Bronchial epithelial cell (primary cell): Measurements from ENCODE around the gene CTH. TPM values are rescaled to one million over a fixed set of nuclear protein-coding genes. Genes with fewer than 3 reads are reported as not detected.
"Not testable (repeated sequence)": the region's sequence is repeated elsewhere in the genome, so short reads cannot be mapped to it uniquely, and the experiment has no call there.

Experiments used
- DNase-seq: peaks from one replicate; pipeline ENCODE4 v3.0.0-alpha.2; 2010; ENCODE audit warnings: low read depth
- FAIRE-seq: peaks from 2 replicates; lab custom pipeline; 2011; peaks lifted over from hg19 to GRCh38; lab: Jason Lieb, UNC
- H3K27me3 ChIP-seq: 2 replicates; pipeline ENCODE4 v1.5.1; 2011; ENCODE audit warnings: low read length; ENCODE audit not compliant: control insufficient read depth, insufficient read depth
- H3K36me3 ChIP-seq: 2 replicates; pipeline ENCODE4 v1.5.1; 2011; ENCODE audit warnings: low read length; ENCODE audit not compliant: control insufficient read depth, insufficient read depth
- H3K4me3 ChIP-seq: 2 replicates; pipeline ENCODE4 v1.5.1; 2011; ENCODE audit warnings: mild to moderate bottlenecking, low read depth, low read length, control low read depth
- CTCF ChIP-seq: IDR thresholded peaks from 2 replicates; pipeline ENCODE4 v1.5.1; 2011; ENCODE audit warnings: mild to moderate bottlenecking, moderate library complexity, low read length, control low read depth, inconsistent platforms; ENCODE audit not compliant: insufficient read depth, severe bottlenecking
- total RNA-seq: library from RNA; depleted of rRNA; stranded (reverse); fragments of >200 nt; gene quantifications from 2 replicates; pipeline ENCODE4 v1.2.1, GENCODE V29; 2014

Gene CTH
- total RNA-seq, 1 donor from 2014 or later = 11.6 TPM

DNA sequence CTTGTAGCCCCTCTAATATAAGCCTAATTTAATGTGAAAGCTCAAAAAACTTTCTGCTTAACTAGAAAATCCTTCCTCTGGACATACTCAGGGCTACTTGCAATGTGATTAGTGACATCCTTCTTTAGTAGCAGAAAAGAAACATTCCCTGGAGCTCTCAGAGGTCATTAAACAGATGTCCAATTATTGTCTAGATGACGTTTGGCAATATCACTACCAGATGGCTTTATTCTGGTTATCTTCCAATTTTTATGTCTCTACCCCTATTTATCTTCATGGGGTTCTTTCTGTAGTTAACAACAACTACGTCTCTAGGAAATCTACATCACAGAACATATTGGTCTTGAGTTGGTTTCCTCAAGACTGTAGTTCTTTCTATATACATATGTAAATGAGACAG is 44.2 kb downstream of the CTH start:
- TF ChIP-seq CTCF = no peak
- Histone ChIP-seq H3K27me3 (no peaks in the 10 kb centered on the region), H3K36me3 (no peaks in the 10 kb centered on the region), H3K4me3 (no peak overlapping the region)
- DNase-seq (no peak), FAIRE-seq (no peak)

DNA sequence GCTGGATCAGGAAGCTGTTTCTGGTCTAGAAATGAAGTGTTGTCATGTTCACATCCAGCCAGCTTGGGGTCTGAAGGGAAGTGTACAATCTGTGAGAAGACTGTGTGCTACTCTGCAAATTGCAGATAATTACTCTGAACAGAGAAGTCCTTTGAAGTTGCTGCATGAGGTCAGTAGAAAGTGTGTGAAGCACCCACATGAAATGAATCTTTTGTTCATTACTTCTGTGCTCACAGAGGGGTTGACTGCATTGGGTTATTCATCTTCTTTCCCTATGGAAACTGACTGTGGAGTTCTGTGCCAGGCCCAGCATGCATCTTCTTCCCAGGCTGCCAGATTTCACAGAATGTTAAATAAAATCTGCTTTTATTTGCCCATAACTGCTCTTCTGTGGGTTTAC is 47.1 kb downstream of the CTH start:
- H3K36me3 ChIP-seq = no peaks in the 10 kb centered on the region
- TF ChIP-seq CTCF = no peak
- FAIRE-seq (no peak), DNase-seq (no peak)
- no peaks in the 10 kb centered on the region for H3K27me3 ChIP-seq
- no peak overlapping the region for H3K4me3 ChIP-seq

DNA sequence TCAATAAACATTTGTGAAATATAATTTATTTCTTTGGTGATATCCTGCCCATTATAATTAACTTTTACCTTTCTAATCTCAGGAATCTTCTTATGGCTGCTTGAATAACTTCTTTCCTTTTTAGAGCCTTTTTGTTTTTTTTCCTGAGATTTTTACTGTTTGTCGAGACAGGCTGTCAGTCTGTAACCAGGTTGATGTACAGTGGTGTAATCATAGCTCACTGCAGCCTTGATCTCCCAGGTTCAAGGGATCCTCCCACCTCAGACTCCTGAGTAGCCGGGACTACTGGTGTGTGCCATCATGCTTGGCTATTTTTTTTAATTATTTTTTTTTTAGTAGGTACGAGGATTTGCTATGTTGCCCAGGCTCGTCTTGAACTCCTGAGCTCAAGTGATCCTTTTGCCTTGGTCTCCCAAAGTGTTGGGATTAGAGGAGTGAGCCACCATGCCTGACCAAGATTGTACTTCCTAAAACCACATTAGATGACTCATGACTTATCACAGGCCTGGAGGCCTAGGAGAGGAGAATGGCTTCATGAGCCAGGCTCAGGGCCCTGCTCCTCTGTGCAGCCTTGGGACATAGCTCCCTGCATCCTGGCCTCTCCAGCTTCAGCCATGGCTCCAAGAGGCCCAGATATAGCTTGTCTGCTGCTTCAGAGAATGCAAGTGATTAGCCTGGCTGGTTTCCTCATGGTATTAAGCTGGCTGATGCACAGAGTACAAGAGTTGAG is 48.6 kb downstream of the CTH start:
- peak; percentile 73 for DNase-seq
- no peak overlapping the region for H3K4me3 ChIP-seq
- no peak for TF ChIP-seq CTCF
- H3K36me3 ChIP-seq = no peaks in the 10 kb centered on the region
- no peak for FAIRE-seq
- H3K27me3 ChIP-seq = no peaks in the 10 kb centered on the region

DNA sequence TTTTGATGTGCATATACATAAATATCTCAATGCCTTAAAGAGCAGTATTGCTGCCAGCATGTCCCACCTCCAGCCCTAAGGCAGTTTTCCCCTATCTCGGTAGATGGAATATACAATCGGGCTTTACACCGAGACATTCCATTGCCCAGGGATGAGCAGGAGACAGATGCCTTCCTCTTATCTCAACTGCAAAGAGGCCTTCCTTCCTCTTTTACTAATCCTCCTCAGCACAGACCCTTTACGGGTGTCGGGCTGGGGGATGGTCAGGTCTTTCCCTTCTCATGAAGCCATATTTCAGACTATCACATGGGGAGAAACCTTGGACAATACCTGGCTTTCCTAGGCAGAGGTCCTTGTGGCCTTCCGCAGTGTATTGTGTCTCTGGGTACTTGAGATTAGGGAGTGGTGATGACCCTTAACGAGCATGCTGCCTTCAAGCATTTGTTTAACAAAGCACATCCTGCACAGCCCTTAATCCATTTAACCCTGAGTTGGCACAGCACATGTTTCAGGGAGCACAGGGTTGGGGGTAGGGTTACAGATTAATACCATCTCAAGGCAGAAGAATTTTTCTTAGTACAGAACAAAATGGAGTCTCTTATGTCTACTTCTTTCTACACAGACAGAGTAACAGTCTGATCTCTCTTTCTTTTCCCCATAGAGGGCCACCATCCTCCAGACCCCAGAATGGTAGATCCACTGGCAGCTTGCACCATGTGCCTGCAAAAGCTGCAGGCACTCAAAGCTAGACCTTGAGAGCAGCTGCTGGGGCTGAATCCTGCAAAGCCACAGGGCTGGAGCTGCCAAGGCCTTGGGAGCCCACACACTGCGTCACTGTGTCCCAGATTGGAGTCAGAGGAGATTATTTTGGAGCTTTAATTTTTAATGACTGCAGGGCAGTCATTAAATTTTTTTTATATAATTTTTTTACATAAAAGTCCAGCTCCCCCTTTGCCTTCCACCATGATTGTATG is 50.0 kb downstream of the CTH start:
- H3K36me3 ChIP-seq, FAIRE-seq, H3K27me3 ChIP-seq, H3K4me3 ChIP-seq, DNase-seq: not testable (repeated sequence)

- FAIRE-seq = no peak
- Histone ChIP-seq H3K4me3 (no peak overlapping the region), H3K27me3 (no peaks in the 10 kb centered on the region), H3K36me3 (no peaks in the 10 kb centered on the region)
- TF ChIP-seq CTCF = no peak
- no peak for DNase-seq
These were observed 51.5 kb downstream of the CTH start for GRCh38 chr1:70462611-70463010.

- no peak for TF ChIP-seq CTCF
- H3K27me3 ChIP-seq = no peaks in the 10 kb centered on the region
- DNase-seq = no peak
- FAIRE-seq = no peak
- no peak overlapping the region for H3K4me3 ChIP-seq
- H3K36me3 ChIP-seq = no peaks in the 10 kb centered on the region
These were observed 54.8 kb downstream of the CTH start for GRCh38 chr1:70465911-70466310.
